Endothelial cell of umbilical vein (primary cell): ENCODE measurements around the gene SLC35E2B. TPM values are rescaled to one million over a fixed set of nuclear protein-coding genes. Genes with fewer than 3 reads are reported as not detected.
"Not testable (repeated sequence)": the region's sequence is repeated elsewhere in the genome, so short reads cannot be mapped to it uniquely, and the experiment has no call there.

ENCODE experiments used
- BruUV-seq: library from RNA; stranded (reverse); fragments of 400-500 nt; replicated peaks from 2 replicates; lab custom pipeline; 2021; lab: Mats Ljungman, UMichigan
- CTCF ChIA-PET: fragments of 300-600, 350-600 bp; sonication (Branson Sonifier 250); formaldehyde crosslinking; loops from one replicate; lab custom pipeline; 2021; ENCODE audit warnings: antibody characterized with exemption, inconsistent platforms; lab: Charles Lee
- POLR2A ChIA-PET: fragments of 300-600, 350-600 bp; sonication (Branson Sonifier 250); formaldehyde crosslinking; loops from one replicate; lab custom pipeline; 2021; ENCODE audit warnings: antibody characterized with exemption, inconsistent platforms; lab: Charles Lee
- DNase-seq: peaks from one replicate; pipeline ENCODE4 v3.0.0-alpha.2; 2011; ENCODE audit warnings: low read depth, low spot score
- FAIRE-seq: peaks from 2 replicates; lab custom pipeline; 2011; peaks lifted over from hg19 to GRCh38; lab: Jason Lieb, UNC
- H2AFZ ChIP-seq: 2 replicates; pipeline ENCODE4 v1.6.0; 2012; ENCODE audit warnings: low read depth, low read length, control low read depth, inconsistent platforms
- H3K27ac ChIP-seq: 2 replicates; pipeline ENCODE4 v1.5.1; 2011; ENCODE audit warnings: low read depth, mild to moderate bottlenecking, control low read depth, low read length, moderate library complexity; ENCODE audit not compliant: insufficient read depth
- H3K27me3 ChIP-seq, 2 experiments: 2 replicates each; pipeline versions ENCODE4 v1.6.0 to v1.6.1; 2011; ENCODE audit warnings: low read length in 2 of 2, mixed read lengths in 1 of 2; ENCODE audit not compliant: control insufficient read depth in 2 of 2, insufficient read depth in 2 of 2
- H3K36me3 ChIP-seq, 2 experiments: 2 replicates in 1 of 2; 3 replicates in 1 of 2; pipeline ENCODE4 v1.5.1; 2011; ENCODE audit warnings: low read length in 2 of 2, mild to moderate bottlenecking in 1 of 2, moderate library complexity in 1 of 2; ENCODE audit not compliant: control insufficient read depth in 2 of 2, insufficient read depth in 2 of 2; ENCODE audit errors: extremely low read depth in 1 of 2
- H3K4me1 ChIP-seq: 3 replicates; pipeline ENCODE4 v1.5.1; 2011; ENCODE audit warnings: mild to moderate bottlenecking, low read length; ENCODE audit not compliant: control insufficient read depth, insufficient read depth; ENCODE audit errors: extremely low read depth
- H3K4me2 ChIP-seq: 2 replicates; pipeline ENCODE4 v1.6.1; 2011; ENCODE audit warnings: low read length, control low read depth, mixed read lengths; ENCODE audit not compliant: insufficient read depth
- H3K4me3 ChIP-seq, 3 experiments: fragments of 200-600 bp in 1 of 3; sonication (generic), shearing (Covaris generic) in 1 of 3; replicated peaks in 1 of 3; 2 replicates each; pipeline ENCODE4 v1.5.1; 2011 to 2016; ENCODE audit warnings: control low read depth in 3 of 3, low read length in 3 of 3, mild to moderate bottlenecking in 2 of 3, inconsistent platforms in 1 of 3, low read depth in 1 of 3, moderate library complexity in 1 of 3; ENCODE audit not compliant: insufficient read depth in 1 of 3
- H3K79me2 ChIP-seq: 2 replicates; pipeline ENCODE4 v1.6.0; 2012; ENCODE audit warnings: low read length, inconsistent platforms; ENCODE audit not compliant: control insufficient read depth, insufficient read depth
- H3K9ac ChIP-seq: replicated peaks from 2 replicates; pipeline ENCODE3; 2011; ENCODE audit warnings: low read length, control low read depth; ENCODE audit not compliant: insufficient read depth; ENCODE audit errors: extremely low read depth
- H3K9me1 ChIP-seq: replicated peaks from 3 replicates; pipeline ENCODE4 v1.6.0; 2011; ENCODE audit warnings: mild to moderate bottlenecking, low read length; ENCODE audit not compliant: control insufficient read depth, insufficient read depth; ENCODE audit errors: extremely low read depth
- H3K9me3 ChIP-seq: replicated peaks from 2 replicates; pipeline ENCODE4 v1.5.1; 2012; ENCODE audit warnings: low read length, inconsistent platforms; ENCODE audit not compliant: control insufficient read depth, insufficient read depth
- H4K20me1 ChIP-seq: replicated peaks from 2 replicates; pipeline ENCODE3; 2011; ENCODE audit warnings: mild to moderate bottlenecking, low read length; ENCODE audit not compliant: control insufficient read depth, insufficient read depth; ENCODE audit errors: extremely low read depth
- dilution Hi-C: fragments of 300-500 bp; cut with MboI; formaldehyde crosslinking; loops from one replicate; pipeline ENCODE4 v1.15.0; 2019; ENCODE audit warnings: low sequenced_read_pairs; ENCODE audit not compliant: extremely low pct_ligation_motif_present
- intact Hi-C: fragments of 100-400 bp; cut with micrococcal nuclease; formaldehyde crosslinking; loops from one replicate; pipeline ENCODE4 v1.10.0; 2022
- polyA plus RNA-seq, 4 experiments: library from polyadenylated mRNA; depleted of rRNA in 3 of 4; stranded (reverse) in 3 of 4; unstranded in 1 of 4; fragments of >200 nt; gene quantifications; 2 replicates each; pipeline versions ENCODE4 v1.2.1 to v1.2.3, GENCODE V29; 2011 to 2012; ENCODE audit warnings: missing spikeins in 1 of 4
- total RNA-seq: library from RNA; stranded (reverse); gene quantifications from 2 replicates; pipeline ENCODE4 v1.2.3, GENCODE V29; 2021
- TF ChIP-seq, protein P1 (sequence below): IDR thresholded peaks from 2 replicates; pipeline ENCODE4 v1.6.1; 2011; ENCODE audit not compliant: insufficient read depth, insufficient read length

Gene SLC35E2B
- total and polyA plus RNA-seq, 2 donors (not counting 3 experiments of a cell fraction or from before 2014, with no cell fraction given): 28.0 to 51.2 TPM

DNA sequence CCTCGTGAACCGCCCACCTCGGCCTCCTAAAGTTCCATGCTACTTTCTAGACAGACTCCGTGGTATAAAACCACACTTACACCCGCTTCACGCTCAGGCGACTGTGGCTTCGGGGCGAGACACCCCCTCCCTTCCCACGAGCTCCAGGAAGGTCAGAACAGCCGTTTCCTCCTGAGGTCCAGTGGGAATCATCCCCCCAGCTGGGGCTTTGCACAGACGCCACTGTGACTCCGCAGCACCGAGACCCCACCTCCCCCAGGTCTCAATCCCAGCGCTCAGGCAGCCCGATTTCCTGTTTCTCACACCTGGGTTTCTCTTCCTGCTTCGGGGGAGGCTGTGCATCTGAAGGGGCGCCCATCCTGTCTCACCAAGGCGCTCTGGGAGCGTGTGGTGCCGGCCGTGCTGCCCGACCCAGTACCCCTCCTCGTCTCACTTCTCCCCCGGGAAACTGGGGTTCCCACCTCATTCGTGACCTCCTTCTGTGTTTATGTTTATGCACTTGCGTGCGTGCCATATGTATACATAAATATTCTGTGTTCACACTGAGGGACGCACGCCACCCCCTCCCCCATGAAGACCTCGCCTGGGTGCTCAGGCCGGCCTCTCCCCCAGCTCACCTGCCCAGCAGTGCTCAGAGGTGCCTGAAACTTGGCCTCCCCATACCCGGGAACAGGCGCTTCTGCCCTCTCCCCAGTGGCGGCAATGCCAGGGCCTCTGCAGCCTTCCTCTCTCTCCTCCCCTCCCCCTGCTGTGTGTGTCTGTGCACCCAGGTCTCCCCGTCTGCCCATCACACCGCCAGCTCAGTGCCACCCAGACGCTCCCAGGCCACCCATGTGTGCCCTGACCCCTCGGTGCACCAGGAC is 14.6 kb downstream of the SLC35E2B start:
- no TSS peak for BruUV-seq
- TF ChIP-seq, protein P1, sequence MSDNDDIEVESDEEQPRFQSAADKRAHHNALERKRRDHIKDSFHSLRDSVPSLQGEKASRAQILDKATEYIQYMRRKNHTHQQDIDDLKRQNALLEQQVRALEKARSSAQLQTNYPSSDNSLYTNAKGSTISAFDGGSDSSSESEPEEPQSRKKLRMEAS: no peak
- peaks cover 0 to 1% of the 10 kb centered on the region in 2 experiments for H3K36me3 ChIP-seq
- FAIRE-seq (no peak), DNase-seq (no peak)
- H3K4me3 ChIP-seq: no peak overlapping the region
- dilution Hi-C loops: no loop called here
- H2AFZ ChIP-seq: no peak overlapping the region
- intact Hi-C loops: no loop called here
- H3K79me2 ChIP-seq: peaks cover 17% of the 10 kb centered on the region
- H3K27ac ChIP-seq: no peak overlapping the region
- CTCF ChIA-PET: interaction anchor here (2.4 kb wide), 1 partner anchor 12 kb away, joined by 8 read pairs; no protein-coding TSS in a partner anchor
- no peaks in the 10 kb centered on the region for H3K27me3 ChIP-seq
- H3K4me1 ChIP-seq: no peaks in the 10 kb centered on the region
- POLR2A ChIA-PET: no interaction called here
- no peaks in the 10 kb centered on the region for H3K9me3 ChIP-seq
- H3K9me1 ChIP-seq: no peaks in the 10 kb centered on the region
- no peak overlapping the region for H3K9ac ChIP-seq
- no peak overlapping the region for H3K4me2 ChIP-seq
- H4K20me1 ChIP-seq: no peaks in the 10 kb centered on the region

DNA sequence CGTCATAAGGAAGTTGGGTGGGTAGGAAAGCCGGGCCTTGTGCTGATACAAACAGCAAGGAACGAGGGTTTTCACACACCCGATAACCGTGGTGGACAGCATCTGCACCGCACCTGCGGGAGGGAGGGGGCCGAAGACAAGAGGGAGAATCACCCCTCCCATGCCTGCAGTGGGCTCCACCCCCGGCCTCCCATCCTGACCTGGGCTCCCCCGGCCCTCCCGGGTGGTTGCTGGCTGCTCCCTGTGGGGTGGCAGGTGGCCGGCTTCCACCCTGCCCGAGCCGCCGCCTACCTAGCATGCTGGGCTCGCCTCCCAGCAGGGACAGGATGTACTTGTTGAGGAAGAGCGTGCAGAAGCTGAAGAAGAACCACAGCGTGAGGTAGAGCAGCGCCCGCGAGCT is 16.5 kb downstream of the SLC35E2B start:
- BruUV-seq, H2AFZ ChIP-seq, H3K27me3 ChIP-seq, POLR2A ChIA-PET, intact Hi-C loops, H4K20me1 ChIP-seq, H3K9ac ChIP-seq, H3K27ac ChIP-seq, FAIRE-seq, H3K4me1 ChIP-seq, CTCF ChIA-PET, dilution Hi-C loops, H3K9me3 ChIP-seq, H3K4me2 ChIP-seq, DNase-seq, H3K4me3 ChIP-seq, H3K9me1 ChIP-seq: not testable (repeated sequence)
- H3K79me2 ChIP-seq: peaks cover 11% of the 10 kb centered on the region
- peaks cover 0 to 14% of the 10 kb centered on the region in 2 experiments for H3K36me3 ChIP-seq

DNA sequence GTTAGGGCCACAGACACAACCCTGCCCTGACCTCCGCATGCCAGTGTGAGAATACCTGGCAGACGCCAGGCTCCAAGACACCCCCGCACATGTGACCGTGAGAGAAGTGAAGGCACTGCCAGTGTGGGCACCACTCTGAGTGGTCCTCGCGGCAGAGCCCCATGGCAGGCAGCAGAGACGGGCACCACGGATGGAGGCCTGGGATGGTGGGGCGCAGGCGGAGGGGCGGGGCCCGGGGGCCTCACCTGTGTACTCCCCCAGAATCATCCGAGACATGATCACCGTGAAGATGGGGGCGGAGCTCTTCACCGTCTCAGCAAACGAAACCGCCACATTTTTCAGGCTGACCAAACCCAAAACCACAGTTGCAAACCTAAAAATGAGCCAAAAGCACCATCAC is 17.4 kb downstream of the SLC35E2B start:
- H3K79me2 ChIP-seq, DNase-seq, intact Hi-C loops, dilution Hi-C loops, FAIRE-seq, BruUV-seq, H3K9me1 ChIP-seq, H3K27me3 ChIP-seq, CTCF ChIA-PET, H3K27ac ChIP-seq, H2AFZ ChIP-seq, H4K20me1 ChIP-seq, H3K4me3 ChIP-seq, H3K9ac ChIP-seq, H3K9me3 ChIP-seq, H3K4me2 ChIP-seq, POLR2A ChIA-PET, H3K4me1 ChIP-seq: not testable (repeated sequence)
- peaks cover 0 to 16% of the 10 kb centered on the region in 2 experiments for H3K36me3 ChIP-seq

DNA sequence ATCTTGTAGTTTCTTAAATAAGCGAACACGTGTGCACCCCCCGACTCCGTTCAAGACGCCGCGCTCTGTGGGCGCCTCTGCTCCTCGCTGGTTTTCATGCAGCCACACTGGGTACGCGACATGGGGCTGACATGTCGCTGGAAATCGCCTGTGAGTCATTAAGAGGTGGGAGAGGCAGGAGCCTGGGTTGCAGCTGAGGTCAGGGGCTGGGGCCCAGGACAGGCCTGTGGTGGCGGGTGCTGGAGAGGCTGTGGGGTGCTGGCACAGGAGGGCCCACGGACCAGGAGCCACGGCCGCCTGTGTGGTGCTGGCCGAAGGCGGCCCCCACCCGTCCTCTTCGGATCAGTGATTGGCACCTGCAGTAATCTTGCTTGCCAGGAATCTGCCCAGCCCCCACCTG is 17.8 kb downstream of the SLC35E2B start:
- H3K4me2 ChIP-seq, H3K9ac ChIP-seq, BruUV-seq, H4K20me1 ChIP-seq, H3K9me3 ChIP-seq, H3K79me2 ChIP-seq, H3K4me3 ChIP-seq, H3K27me3 ChIP-seq, H3K4me1 ChIP-seq, DNase-seq, FAIRE-seq, CTCF ChIA-PET, H3K27ac ChIP-seq, intact Hi-C loops, dilution Hi-C loops, H3K9me1 ChIP-seq, H2AFZ ChIP-seq, POLR2A ChIA-PET: not testable (repeated sequence)
- peaks cover 0 to 16% of the 10 kb centered on the region in 2 experiments for H3K36me3 ChIP-seq
